Tibial artery (tissue), 4 donors: ENCODE data around the gene KMT2A.

ENCODE experiments used
- DNase-seq, 2 donors: peaks; one replicate each; pipeline ENCODE4 v3.0.0-alpha.2; 2019
- H3K27ac ChIP-seq, 2 donors: fragments of 200-600 bp; sonication (generic) in 1 of 2; 1 replicate in 1 of 2; 2 replicates in 1 of 2; pipeline ENCODE4 v1.5.1; 2018 to 2019; ENCODE audit warnings: mild to moderate bottlenecking in 1 of 2
- H3K27me3 ChIP-seq, 2 donors: fragments of 200-600 bp; sonication (generic) in 1 of 2; one replicate each; pipeline versions ENCODE4 v1.5.1 to v1.6.0; 2016 to 2019
- H3K36me3 ChIP-seq, 3 donors: fragments of 200-600 bp; sonication (generic) in 2 of 3; one replicate each; pipeline ENCODE4 v1.5.1; 2016 to 2019; ENCODE audit warnings: mild to moderate bottlenecking in 2 of 3
- H3K4me1 ChIP-seq, 4 donors: fragments of 200-600 bp; sonication (generic) in 2 of 4; 1 replicate in 3 of 4; 2 replicates in 1 of 4; pipeline ENCODE4 v1.5.1; 2016 to 2019
- H3K4me3 ChIP-seq, 2 donors: fragments of 200-600 bp; sonication (generic) in 1 of 2; 1 replicate in 1 of 2; 2 replicates in 1 of 2; pipeline ENCODE4 v1.5.1; 2018 to 2019; ENCODE audit warnings: mild to moderate bottlenecking in 2 of 2
- H3K9me3 ChIP-seq, 3 donors: fragments of 200-600 bp; sonication (generic) in 1 of 3; one replicate each; pipeline ENCODE4 v1.5.1; 2016 to 2019
- CTCF ChIP-seq, 2 experiments: fragments of 200-600 bp in 1 of 2; fragments of 450-650 bp in 1 of 2; IDR thresholded peaks; one replicate each; pipeline ENCODE4 v1.5.1; 2017 to 2019; ENCODE audit warnings: antibody characterized with exemption in 2 of 2, mild to moderate bottlenecking in 1 of 2, moderate library complexity in 1 of 2
- intact Hi-C: fragments of 100-400 bp; cut with DNase I; formaldehyde crosslinking; loops from one replicate; pipeline ENCODE4 v1.15.0; 2023; ENCODE audit warnings: low total_unique reads

Gene KMT2A

GRCh38 chr11:118437208-118438125, 1.2 kb downstream of the KMT2A start:
- no peak for TF ChIP-seq CTCF (IDR thresholded peaks at IDR 0.05)
- intact Hi-C loops, result loop anchor here (5.0 kb wide), 1 partner anchor 35 kb away; the partner anchor contains the start of gene ATP5MG
- Histone ChIP-seq H3K4me1 (peaks cover 0 to 56% (median 50%) of the 10 kb centered on the region in 4 donors), H3K36me3 (no peaks in the 10 kb centered on the region), H3K27ac (peak overlapping the region; percentile 96 to 99), H3K4me3 (peak overlapping the region; percentile 83 to 96), H3K9me3 (no peaks in the 10 kb centered on the region), H3K27me3 (no peaks in the 10 kb centered on the region)
- DNase-seq, result peak; percentile 61 to 78

- DNase-seq, result peak; percentile 76
- intact Hi-C loops, result loop anchor here (5.0 kb wide), 1 partner anchor 36 kb away; the partner anchor contains the start of gene ATP5MG
Observed at GRCh38 chr11:118438314-118438931, 2.1 kb downstream of the KMT2A start.

GRCh38 chr11:118439646-118440045, 3.4 kb downstream of the KMT2A start:
- H3K27me3 ChIP-seq, result no peaks in the 10 kb centered on the region
- peaks cover 0 to 68% (median 52%) of the 10 kb centered on the region in 4 donors for H3K4me1 ChIP-seq
- peak overlapping the region in 1 of 2 donors; percentile 99 for H3K27ac ChIP-seq
- no peaks in the 10 kb centered on the region for H3K9me3 ChIP-seq
- no peak overlapping the region for H3K4me3 ChIP-seq
- intact Hi-C loops, result loop anchor here (5.0 kb wide), 1 partner anchor 37 kb away; the partner anchor contains the start of gene ATP5MG
- H3K36me3 ChIP-seq, result no peaks in the 10 kb centered on the region
- no peak for DNase-seq
- no peak for TF ChIP-seq CTCF (IDR thresholded peaks at IDR 0.05)

More at GRCh38 chr11:118438314-118438931, 2.1 kb downstream of the KMT2A start:
- Histone ChIP-seq H3K4me1 (peaks cover 0 to 65% (median 58%) of the 10 kb centered on the region in 4 donors), H3K4me3 (peak overlapping the region; percentile 83 to 96), H3K27ac (peak overlapping the region; percentile 96 to 99), H3K9me3 (no peaks in the 10 kb centered on the region), H3K36me3 (no peaks in the 10 kb centered on the region), H3K27me3 (no peaks in the 10 kb centered on the region)
- no peak for TF ChIP-seq CTCF (IDR thresholded peaks at IDR 0.05)

GRCh38 chr11:118441770-118442275, 5.5 kb downstream of the KMT2A start:
- no peaks in the 10 kb centered on the region for H3K9me3 ChIP-seq
- no peak overlapping the region for H3K27ac ChIP-seq
- no peak for DNase-seq
- H3K4me3 ChIP-seq, result no peak overlapping the region
- H3K27me3 ChIP-seq, result no peaks in the 10 kb centered on the region
- H3K36me3 ChIP-seq, result no peaks in the 10 kb centered on the region
- intact Hi-C loops, result no loop called here
- peaks cover 0 to 78% (median 53%) of the 10 kb centered on the region in 4 donors for H3K4me1 ChIP-seq
- no peak for TF ChIP-seq CTCF (IDR thresholded peaks at IDR 0.05)

DNA sequence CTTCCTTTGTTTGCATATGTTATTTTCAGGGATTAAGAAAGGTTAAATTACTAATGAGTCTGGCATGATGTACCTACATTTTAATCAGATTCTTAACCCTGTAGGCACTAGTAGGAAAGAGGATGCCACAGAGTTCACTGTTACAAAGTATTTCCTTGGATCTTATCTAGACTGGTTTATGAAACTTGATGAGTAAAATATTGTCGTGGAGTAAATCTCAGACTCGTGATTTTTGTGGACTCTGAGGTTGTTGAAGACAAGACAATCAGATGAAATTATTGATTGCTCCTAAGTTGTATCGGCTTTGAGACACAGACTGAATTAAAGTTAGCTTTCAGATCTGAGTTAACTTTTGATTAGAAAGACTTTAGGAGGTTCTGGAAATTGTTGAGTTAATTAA, 6.0 kb downstream of the KMT2A start:
- no peaks in the 10 kb centered on the region for H3K27me3 ChIP-seq
- no peak overlapping the region for H3K4me3 ChIP-seq
- DNase-seq, result no peak
- H3K9me3 ChIP-seq, result no peaks in the 10 kb centered on the region
- intact Hi-C loops, result no loop called here
- H3K36me3 ChIP-seq, result no peaks in the 10 kb centered on the region
- H3K4me1 ChIP-seq, result peaks cover 0 to 78% (median 53%) of the 10 kb centered on the region in 4 donors
- TF ChIP-seq CTCF (IDR thresholded peaks at IDR 0.05), result no peak
- H3K27ac ChIP-seq, result no peak overlapping the region
